Fibroblast of skin of scalp (primary cell): Measurements from ENCODE around the gene RPL19.

Source experiments
- DNase-seq: peaks from one replicate; pipeline ENCODE4 v3.0.0-alpha.2; 2013

Gene RPL19

DNA sequence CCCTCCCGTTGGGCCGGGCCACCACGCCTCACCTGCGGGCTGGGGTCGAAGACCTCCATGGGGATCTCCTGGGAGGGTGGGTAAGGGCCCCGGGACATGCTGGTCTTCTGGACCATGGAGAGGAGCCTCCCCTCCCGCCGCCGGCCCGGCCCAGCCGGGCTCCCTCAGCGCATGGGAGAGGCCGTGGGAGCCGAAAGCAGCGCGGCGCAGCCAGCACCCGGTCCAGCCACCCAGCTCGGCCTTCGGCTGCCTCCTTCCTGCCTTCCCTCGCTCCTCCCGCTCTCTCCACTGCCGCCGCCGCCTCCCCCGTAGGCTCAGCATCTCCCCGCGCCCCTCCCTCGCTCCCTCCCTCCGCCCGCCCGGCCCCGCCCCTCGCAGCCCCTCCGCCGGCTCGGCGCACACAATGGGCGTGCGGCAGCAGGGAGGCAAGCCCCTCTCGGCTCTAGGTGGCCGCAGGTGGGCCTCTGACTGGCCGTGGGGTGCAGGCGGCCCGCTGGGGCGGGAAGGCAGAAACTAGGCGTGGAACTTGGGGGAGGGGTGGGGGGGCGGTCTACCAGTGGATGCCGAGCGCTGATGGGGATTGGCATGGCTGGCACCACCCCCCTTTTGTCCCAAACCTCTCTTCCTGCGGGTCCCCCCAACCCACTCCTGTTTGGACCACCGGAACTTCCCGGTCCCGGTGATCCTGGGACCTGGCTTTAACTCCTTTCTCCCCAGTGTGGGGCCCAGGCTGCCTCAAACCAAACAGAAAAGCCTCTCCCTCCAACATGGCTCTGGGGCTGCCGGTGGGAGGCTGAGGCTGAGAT lies 2.5 kb upstream of the RPL19 start, which contains the start of gene CACNB1:
Gene CACNB1 (minus strand): TSS at position 290 of the 806 bp plus-strand sequence. CDS start 174 bp downstream, at position 116.
- peak; percentile 83 for DNase-seq

DNA sequence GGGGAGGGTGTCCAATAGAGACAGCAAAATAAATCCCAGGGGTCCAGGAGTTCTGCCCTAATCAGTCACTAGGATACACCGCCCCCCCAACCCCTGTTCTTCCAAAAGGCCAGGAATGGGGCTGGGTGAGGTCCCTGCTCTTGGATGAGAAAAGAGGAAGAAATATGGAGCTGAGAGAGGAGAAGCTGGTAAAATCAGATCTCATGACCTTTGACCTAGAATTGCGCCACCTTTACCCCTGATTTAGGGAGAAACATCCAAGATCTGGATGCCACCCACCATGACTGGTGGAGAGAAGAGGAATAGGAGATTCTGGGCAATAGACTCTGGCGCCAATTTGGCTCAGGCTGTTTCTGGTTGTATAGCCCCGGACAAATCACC lies 1.9 kb upstream of the RPL19 start:
- no peak for DNase-seq

DNA sequence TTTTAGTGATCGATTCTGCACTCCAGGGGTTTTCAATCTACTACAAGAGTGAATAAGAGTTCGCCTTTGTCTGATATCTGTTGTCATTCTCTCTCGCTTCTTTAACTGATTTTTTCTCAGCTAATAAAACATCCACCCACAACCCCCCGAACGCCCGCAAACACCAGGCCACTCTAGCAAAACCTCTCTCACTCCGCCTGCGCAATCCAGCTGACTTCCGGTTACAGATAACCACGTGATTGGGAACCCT lies 338 bp upstream of the RPL19 start:
- DNase-seq = peak; percentile 95

GRCh38 chr17:39200957-39201510 lies 951 bp downstream of the RPL19 start:
- no peak for DNase-seq

DNA sequence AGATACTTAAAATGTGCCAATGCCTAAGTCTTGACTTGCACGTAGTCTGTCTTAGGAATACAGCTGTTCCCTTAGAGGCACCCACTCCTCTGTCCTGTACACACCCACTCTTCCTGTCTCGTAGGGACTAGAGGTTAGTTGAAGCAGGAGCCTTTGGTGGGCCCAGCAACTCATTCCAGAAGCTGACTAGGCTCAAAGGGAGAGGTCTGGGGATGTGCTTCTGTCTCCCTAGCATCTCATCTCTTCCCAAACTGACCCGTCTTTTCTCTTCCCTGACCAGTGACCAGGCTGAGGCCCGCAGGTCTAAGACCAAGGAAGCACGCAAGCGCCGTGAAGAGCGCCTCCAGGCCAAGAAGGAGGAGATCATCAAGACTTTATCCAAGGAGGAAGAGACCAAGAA lies 4.2 kb downstream of the RPL19 start:
- DNase-seq = no peak

- DNase-seq = no peak
These were observed 5.0 kb downstream of the RPL19 start for GRCh38 chr17:39205112-39205526.

DNA sequence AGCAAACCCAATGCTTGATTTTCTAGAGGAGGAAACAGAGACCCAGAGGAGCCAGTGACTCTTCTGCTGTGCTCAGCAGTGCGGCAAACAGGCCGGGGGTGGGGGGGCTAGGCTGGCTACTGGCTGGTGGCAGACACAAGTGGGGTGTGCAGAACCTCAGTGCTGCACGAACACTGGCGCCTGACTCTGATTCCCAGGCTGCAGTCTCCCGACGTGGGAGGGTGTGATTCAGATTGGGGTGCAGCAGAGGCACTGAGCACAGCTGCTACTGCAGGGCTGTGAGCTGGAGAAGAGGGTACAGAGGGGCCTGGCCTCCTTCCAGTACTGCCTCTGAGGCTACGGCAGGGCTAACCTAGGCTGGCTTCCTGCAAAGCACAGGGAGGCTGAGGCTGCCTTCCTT lies 8.1 kb downstream of the RPL19 start:
- DNase-seq = no peak

DNA sequence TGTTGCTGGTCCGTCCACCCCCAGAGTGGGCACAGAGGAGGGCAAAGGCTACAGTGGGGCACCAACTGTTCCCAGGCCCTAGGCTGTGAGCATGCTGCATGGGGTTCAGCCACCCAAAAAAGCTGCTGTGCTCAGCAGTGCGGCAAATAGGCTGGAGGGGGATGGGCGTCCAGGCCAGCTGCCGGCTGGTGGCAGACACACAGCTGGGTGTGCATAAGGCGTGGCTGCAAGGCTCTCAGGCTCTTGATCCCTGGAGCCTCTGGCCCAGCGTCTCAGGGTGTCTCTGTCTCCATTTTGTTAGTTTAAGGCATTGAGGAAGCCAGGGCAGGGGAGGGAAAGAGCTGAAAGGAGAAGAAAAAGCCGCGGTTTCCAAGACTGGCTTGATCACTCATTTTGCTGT lies 8.8 kb downstream of the RPL19 start:
- DNase-seq = no peak

DNA sequence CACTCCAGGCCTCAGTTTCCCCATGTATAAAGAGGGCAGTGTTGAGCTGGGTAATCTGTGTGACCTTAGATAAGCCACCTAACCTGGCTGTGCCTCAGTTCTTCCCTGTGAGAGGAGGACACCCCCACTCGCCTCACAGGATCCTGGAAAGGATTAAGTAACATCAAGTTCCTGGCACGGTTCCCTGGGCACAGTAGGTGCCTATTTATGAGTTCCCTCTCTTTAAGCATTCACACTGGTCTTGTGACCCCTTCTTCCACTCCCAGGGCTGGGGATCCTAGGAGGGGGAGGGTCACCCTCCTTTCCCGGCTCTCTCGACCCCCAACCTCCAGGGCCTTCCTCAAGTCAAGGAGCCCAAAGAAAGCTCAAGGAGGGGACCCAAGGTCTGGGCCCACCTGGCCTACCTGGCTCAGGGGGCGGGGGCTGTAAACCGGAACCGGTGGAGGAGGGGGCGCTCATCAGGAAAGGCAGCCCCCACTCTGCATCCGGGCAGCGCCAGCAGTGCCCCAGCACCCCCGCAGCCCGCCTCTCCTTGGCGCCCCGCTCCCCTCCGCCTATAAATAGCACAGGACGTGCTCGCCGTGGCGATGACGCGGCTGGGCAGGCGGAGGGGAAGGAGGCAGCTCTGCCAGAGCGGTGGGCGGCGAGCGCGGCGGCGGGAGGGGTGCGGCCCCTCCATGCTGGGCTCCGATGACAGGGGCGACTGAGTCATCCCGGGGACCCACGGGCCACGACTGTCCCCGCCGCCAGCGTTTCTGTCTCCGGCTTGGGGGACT lies 9.4 kb downstream of the RPL19 start:
- peak; percentile 72 for DNase-seq

DNA sequence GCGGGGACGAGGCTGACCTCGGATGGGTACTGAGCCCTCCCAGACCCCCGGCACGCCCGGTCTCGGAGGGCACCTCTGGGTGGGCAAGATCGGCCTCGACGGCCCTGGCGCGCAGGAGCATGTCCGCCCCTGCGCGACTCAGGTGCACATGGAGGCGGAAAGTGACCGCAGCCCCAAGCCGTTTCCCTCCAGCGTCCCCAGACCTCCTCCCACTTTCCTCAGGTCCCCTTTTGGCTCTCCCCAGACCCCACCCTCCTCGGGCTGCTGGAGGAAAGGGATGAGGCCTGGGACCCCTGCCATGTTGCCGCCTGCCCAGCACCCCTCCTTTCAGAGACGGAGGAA lies 10.0 kb downstream of the RPL19 start:
- no peak for DNase-seq

DNA sequence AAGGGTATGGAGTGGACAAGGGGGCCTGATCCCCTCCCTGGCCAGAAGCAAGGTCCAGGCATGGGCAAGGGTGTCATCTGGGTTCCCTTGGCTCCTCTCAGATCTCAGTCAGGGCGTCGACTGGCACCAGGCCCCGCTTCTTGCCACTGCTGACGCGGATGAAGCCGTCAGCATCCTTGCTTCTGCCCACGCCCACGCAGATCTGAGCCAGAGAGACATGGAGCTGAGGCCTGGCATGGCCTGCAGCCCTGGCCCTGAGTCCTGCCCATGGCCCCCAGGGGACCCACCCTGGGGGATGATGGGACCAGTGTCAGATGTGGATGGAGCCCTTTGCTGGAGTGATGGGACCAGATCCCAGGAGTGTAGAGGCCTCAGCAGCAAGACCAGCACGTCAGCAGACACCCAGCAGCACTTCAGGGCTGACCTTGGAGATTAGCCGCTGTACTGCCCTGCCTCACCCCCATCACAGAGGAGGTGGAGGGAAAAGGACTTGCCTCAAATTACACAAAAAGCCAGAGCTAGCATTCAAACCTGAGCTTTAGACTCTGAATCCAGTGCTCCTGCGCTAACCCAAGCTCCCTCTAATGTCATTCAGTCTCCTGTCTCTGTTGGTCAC lies 12.2 kb downstream of the RPL19 start:
- DNase-seq = no peak

DNA sequence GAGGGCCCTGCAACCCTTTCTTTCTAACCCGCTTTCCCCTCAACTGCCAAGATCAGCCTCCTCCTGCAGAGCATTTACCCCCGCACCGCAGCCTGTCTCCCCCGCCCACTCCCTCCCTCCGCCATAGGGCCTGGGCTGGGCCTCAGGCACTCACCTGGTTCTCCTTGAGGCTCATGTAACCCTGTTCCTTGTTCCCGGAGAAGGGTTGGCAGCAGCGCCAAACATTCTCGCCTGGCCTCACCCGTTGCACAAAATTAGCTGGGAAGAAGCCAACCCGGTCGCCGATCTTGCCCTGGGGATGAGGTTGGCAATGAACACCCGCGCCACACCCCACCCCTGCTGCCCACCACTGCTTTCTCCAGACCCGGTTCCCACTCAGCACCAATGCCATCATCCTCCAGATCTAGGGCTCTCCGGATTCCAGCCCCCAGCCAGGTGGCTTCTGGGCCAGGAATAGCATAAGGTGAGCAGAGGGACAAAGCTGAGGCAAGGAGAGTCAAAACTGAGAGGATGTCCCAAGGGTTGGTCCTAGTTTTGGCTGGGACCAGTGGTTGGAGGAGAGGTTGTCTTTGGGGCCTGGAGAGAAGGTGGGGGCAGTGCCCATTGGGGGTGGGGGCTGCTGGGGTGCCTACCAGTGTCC lies 12.9 kb downstream of the RPL19 start:
- no peak for DNase-seq

DNA sequence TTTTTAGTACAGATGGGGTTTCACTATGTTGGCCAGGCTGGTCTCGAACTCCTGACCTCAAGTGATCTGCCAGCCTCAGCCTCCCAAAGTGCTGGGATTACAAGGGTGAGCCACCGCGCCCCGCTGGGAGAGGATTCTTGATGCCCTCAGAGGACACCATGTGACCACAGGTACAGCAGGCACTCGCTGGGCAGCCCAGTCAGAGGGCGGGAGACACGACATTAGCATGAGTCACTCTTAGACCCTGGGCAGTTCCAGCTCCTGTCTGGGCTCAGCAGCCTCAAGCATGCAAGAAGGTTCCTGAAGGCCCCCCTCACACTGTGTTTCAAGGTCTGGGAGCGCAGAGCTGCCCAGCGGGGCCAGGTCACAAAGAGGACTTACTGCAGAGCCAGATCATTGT lies 13.8 kb downstream of the RPL19 start:
- DNase-seq = peak; percentile 25

DNA sequence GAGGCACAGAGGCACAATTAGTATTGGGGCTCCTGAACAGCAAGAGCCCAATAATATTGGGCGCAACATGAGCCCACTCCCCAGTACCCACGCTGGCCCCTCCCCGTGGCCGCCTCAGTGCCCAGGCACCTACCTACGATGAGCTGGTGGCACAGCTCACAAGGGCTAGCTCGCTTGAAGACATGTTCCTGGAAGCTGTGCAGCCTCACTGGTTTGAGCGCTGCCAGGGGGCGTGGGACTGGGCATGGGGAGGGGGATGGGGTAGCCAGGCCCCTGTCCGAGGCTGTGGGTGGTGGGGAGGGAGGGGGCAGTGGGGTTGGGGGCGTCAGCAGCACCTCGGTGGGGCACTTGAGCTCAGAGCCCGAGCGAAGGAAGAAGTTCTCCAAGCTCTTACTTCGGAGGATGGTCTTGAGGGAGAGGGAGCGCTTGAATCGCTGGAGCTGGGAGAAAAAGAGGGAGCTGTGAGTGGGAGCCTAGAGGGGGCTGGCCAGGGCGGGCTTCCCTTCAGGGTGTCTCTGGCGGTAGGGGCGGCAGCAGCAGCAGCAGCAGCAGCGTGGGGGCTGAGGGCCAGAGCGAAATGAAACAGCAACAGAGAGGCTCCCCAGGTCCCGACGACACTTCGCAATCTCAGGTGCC lies 17.8 kb downstream of the RPL19 start:
- no peak for DNase-seq

DNA sequence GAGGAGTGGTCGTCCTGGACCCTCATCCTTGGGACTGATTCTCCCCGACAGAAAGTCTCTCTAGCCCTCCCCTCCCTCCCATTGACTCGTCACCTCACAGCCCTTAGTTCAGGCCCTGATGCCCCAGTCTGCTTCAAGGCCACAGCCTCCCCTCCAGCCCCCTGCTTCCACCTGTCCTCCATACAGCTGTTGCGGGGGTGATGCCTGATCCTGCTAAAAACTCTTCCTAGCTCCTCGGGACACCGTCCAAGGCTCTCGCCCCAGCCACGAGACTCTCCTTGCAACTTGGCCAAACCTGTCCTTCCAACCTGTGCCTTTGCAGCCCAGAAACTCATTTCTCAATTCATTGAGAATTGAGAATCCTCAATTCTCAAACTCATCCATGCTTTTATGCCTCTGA lies 18.8 kb downstream of the RPL19 start:
- no peak for DNase-seq

- DNase-seq = no peak
These were observed 19.6 kb downstream of the RPL19 start for GRCh38 chr17:39219647-39220154.

DNA sequence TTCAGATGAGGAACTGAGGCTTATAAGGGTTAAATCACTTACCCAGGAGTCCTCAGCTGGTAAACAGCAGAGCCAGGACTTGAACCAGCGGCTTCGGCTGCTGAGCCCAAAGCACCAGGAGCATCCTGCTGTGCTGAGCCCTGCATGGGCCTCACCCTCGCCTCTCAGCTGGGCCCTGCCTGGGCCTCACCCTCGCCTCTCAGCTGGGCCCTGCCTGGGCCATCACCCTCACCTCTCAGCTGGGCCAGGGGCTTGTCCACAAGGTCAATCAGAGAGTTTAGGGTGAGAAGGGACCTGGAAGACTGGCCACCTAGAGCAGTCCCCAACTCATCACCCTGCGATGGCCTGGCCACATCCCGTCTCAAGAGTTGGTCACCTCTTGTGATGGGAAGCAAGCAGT lies 21.5 kb downstream of the RPL19 start:
- DNase-seq = no peak

DNA sequence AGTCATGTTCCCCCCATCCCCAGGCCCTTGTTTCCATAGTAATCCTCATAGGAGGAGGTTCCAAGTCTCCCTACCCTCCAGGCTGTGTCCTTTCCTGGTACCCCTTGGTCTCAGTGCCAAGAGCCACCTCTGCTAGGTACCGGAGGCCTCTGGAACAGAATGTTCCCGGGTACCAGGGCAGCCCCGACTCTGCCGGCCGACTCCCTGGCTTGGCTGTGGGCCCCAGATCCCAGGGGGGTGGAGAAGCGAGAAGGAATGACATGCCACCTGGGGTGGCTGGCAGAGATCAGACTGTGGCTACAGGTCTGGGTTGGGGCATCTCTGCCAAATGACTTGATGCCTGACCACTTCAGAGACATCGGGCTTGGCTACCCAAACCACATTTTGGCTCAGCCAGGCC lies 22.1 kb downstream of the RPL19 start:
- DNase-seq = no peak

- DNase-seq = no peak
These were observed 23.1 kb downstream of the RPL19 start for GRCh38 chr17:39222866-39223834.

- DNase-seq = no peak
These were observed 24.1 kb downstream of the RPL19 start for GRCh38 chr17:39223907-39224777.
